HepG2 (cell line): ENCODE measurements around the gene CST3. TPM values are rescaled to one million over a fixed set of nuclear protein-coding genes. Genes with fewer than 3 reads are reported as not detected.

Experiments
- ARNT2 ChIP-seq: sonication (generic); formaldehyde crosslinking; IDR thresholded peaks from 2 replicates; pipeline ENCODE4 v1.8.0; 2022; ENCODE audit warnings: mild to moderate bottlenecking, low read depth, missing genetic modification reagents, moderate library complexity
- BRCA1 ChIP-seq: sonication (generic); formaldehyde crosslinking; IDR thresholded peaks from 2 replicates; pipeline ENCODE4 v1.4.0; 2020; ENCODE audit warnings: missing genetic modification reagents
- CC2D1A ChIP-seq: sonication (generic); formaldehyde crosslinking; IDR thresholded peaks from 2 replicates; pipeline ENCODE4 v1.8.1; 2023; ENCODE audit warnings: mild to moderate bottlenecking, missing genetic modification reagents
- EEA1 ChIP-seq: sonication (generic); formaldehyde crosslinking; IDR thresholded peaks from 2 replicates; pipeline ENCODE4 v1.5.1; 2020; ENCODE audit warnings: mild to moderate bottlenecking, missing genetic modification reagents, borderline replicate concordance
- FOXP1 ChIP-seq, 2 experiments: fragments of 450-650 bp in 1 of 2; IDR thresholded peaks; 2 replicates each; pipeline ENCODE4 v1.6.1; 2017 to 2018; ENCODE audit warnings: antibody characterized with exemption in 1 of 2
- HHEX ChIP-seq: IDR thresholded peaks from 2 replicates; pipeline ENCODE4 v1.6.1; 2016; ENCODE audit warnings: control low read depth
- HIVEP1 ChIP-seq: sonication (generic); formaldehyde crosslinking; IDR thresholded peaks from 2 replicates; pipeline ENCODE4 v1.4.0; 2020; ENCODE audit warnings: mild to moderate bottlenecking, missing genetic modification reagents
- NR2C2 ChIP-seq: sonication (generic); formaldehyde crosslinking; IDR thresholded peaks from 2 replicates; pipeline ENCODE4 v1.4.0; 2020; ENCODE audit warnings: missing genetic modification reagents, mild to moderate bottlenecking, moderate library complexity, borderline replicate concordance
- PCBP2 ChIP-seq: fragments of 200-400 bp; formaldehyde crosslinking; optimal IDR thresholded peaks from 2 replicates; pipeline ENCODE3; 2018; ENCODE audit warnings: low read length, low read depth; ENCODE audit not compliant: poor library complexity, severe bottlenecking
- RAD21 ChIP-seq: fragments of 450-650 bp; formaldehyde crosslinking; IDR thresholded peaks from 2 replicates; pipeline ENCODE4 v1.5.0; 2020; ENCODE audit warnings: mild to moderate bottlenecking
- RBM22 ChIP-seq: fragments of 200-400 bp; formaldehyde crosslinking; optimal IDR thresholded peaks from 2 replicates; pipeline ENCODE3; 2017; ENCODE audit warnings: mild to moderate bottlenecking, low read length, moderate library complexity
- SALL2 ChIP-seq: sonication (generic); formaldehyde crosslinking; IDR thresholded peaks from 2 replicates; pipeline ENCODE4 v1.8.1; 2023; ENCODE audit warnings: mild to moderate bottlenecking, missing genetic modification reagents, inconsistent platforms
- SP140L ChIP-seq: sonication (generic); formaldehyde crosslinking; IDR thresholded peaks from 2 replicates; pipeline ENCODE4 v1.4.0; 2020; ENCODE audit warnings: missing genetic modification reagents, borderline replicate concordance
- SRSF4 ChIP-seq: fragments of 200-400 bp; formaldehyde crosslinking; IDR thresholded peaks from one replicate; pipeline ENCODE4 v1.6.1; 2018; ENCODE audit warnings: mild to moderate bottlenecking, low read depth, low read length, moderate library complexity; ENCODE audit not compliant: poor library complexity, severe bottlenecking
- TEAD3 ChIP-seq: optimal IDR thresholded peaks from 2 replicates; pipeline ENCODE3; 2016; ENCODE audit warnings: borderline replicate concordance
- ZBTB38 ChIP-seq: sonication (generic); formaldehyde crosslinking; IDR thresholded peaks from 2 replicates; pipeline ENCODE4 v1.5.1; 2020; ENCODE audit warnings: mild to moderate bottlenecking, missing genetic modification reagents
- ZNF34 ChIP-seq: sonication (generic); formaldehyde crosslinking; IDR thresholded peaks from 2 replicates; pipeline ENCODE4 v1.4.0; 2020; ENCODE audit warnings: mild to moderate bottlenecking, missing genetic modification reagents, borderline replicate concordance
- ZNF512B ChIP-seq: sonication (generic); formaldehyde crosslinking; IDR thresholded peaks from 2 replicates; pipeline ENCODE4 v1.5.1; 2020; ENCODE audit warnings: missing genetic modification reagents, mild to moderate bottlenecking, borderline replicate concordance
- ZNF841 ChIP-seq: sonication (generic); formaldehyde crosslinking; IDR thresholded peaks from 2 replicates; pipeline ENCODE4 v1.8.1; 2023; ENCODE audit warnings: missing genetic modification reagents, borderline replicate concordance
- ZSCAN31 ChIP-seq: sonication (generic); formaldehyde crosslinking; IDR thresholded peaks from 2 replicates; pipeline ENCODE4 v1.5.0; 2020; ENCODE audit warnings: low read depth, mild to moderate bottlenecking, missing genetic modification reagents
- polyA plus RNA-seq, 8 experiments: library from polyadenylated mRNA; depleted of rRNA in 3 of 8; stranded (reverse) in 7 of 8; unstranded in 1 of 8; fragments of >200 nt; fragmentation: Illumina TruSeq in 4 of 8; extraction: Trizol in 4 of 8; gene quantifications; 2 replicates each; pipeline versions ENCODE4 v1.2.1 to v1.2.3, GENCODE V29; 2011 to 2016; ENCODE audit warnings: low read depth in 4 of 8, missing spikeins in 1 of 8, mixed read lengths in 1 of 8; ENCODE audit not compliant: insufficient read depth in 1 of 8
- total RNA-seq, 5 experiments: library from RNA; depleted of rRNA; stranded (reverse); fragments of >200 nt; fragmentation: Illumina TruSeq; extraction: Trizol; gene quantifications; 2 replicates each; pipeline ENCODE4 v1.2.3, GENCODE V29; 2016; ENCODE audit warnings: low read depth in 1 of 5
- TF ChIP-seq, protein P1 (sequence below): sonication (generic); formaldehyde crosslinking; IDR thresholded peaks from 2 replicates; pipeline ENCODE4 v1.8.1; 2023; ENCODE audit warnings: missing genetic modification reagents, mild to moderate bottlenecking, borderline replicate concordance
- TF ChIP-seq, protein P2 (sequence below): sonication (generic); formaldehyde crosslinking; conservative IDR thresholded peaks from 2 replicates; pipeline ENCODE4 v1.4.0; 2020; ENCODE audit warnings: missing genetic modification reagents
- TF ChIP-seq, protein P3 (sequence below): sonication (generic); formaldehyde crosslinking; conservative IDR thresholded peaks from 2 replicates; pipeline ENCODE4 v1.4.0; 2020; ENCODE audit warnings: missing genetic modification reagents

The CST3 gene
- total and polyA plus RNA-seq, 2 of the 13 experiments (the other 11 are each of a cell fraction or from before 2014, with no cell fraction given), result 690 to 1,005 TPM

GRCh38 chr20:23640671-23641667, 3.2 kb upstream of the CST3 start (continued):
- TF ChIP-seq ZBTB38 (CRISPR knock-in tag), result no peak; the same call in 1 of the 2 replicates
- TF ChIP-seq, protein P1, sequence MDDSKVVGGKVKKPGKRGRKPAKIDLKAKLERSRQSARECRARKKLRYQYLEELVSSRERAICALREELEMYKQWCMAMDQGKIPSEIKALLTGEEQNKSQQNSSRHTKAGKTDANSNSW, result no peak; the same call in 1 of the 2 replicates
- no peak for TF ChIP-seq EEA1
- TF ChIP-seq TEAD3 (CRISPR knock-in tag), result peak; percentile 81
- TF ChIP-seq RAD21, result no peak
- no peak for TF ChIP-seq ZNF841 (CRISPR knock-in tag)
- TF ChIP-seq, protein P2, sequence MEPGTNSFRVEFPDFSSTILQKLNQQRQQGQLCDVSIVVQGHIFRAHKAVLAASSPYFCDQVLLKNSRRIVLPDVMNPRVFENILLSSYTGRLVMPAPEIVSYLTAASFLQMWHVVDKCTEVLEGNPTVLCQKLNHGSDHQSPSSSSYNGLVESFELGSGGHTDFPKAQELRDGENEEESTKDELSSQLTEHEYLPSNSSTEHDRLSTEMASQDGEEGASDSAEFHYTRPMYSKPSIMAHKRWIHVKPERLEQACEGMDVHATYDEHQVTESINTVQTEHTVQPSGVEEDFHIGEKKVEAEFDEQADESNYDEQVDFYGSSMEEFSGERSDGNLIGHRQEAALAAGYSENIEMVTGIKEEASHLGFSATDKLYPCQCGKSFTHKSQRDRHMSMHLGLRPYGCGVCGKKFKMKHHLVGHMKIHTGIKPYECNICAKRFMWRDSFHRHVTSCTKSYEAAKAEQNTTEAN (CRISPR knock-in tag), result peak; percentile 57; the same call in 1 of the 2 replicates
- TF ChIP-seq FOXP1 (IDR thresholded peaks at IDR 0.05), result 0 out of 2 replicates have a peak, but pooled peaks have one; percentile 10
- peak; percentile 87 for TF ChIP-seq FOXP1 (CRISPR knock-in tag; IDR thresholded peaks at IDR 0.05)
- TF ChIP-seq, protein P3, sequence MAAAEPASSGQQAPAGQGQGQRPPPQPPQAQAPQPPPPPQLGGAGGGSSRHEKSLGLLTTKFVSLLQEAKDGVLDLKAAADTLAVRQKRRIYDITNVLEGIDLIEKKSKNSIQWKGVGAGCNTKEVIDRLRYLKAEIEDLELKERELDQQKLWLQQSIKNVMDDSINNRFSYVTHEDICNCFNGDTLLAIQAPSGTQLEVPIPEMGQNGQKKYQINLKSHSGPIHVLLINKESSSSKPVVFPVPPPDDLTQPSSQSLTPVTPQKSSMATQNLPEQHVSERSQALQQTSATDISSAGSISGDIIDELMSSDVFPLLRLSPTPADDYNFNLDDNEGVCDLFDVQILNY (CRISPR knock-in tag), result no peak
- TF ChIP-seq SALL2 (CRISPR knock-in tag), result no peak
- TF ChIP-seq ZSCAN31 (CRISPR knock-in tag), result no peak; the same call in 1 of the 2 replicates
- no peak for TF ChIP-seq PCBP2
- no peak for TF ChIP-seq ZNF512B (CRISPR knock-in tag)
- TF ChIP-seq NR2C2 (CRISPR knock-in tag), result peak; percentile 67; the same call in 1 of the 2 replicates
- TF ChIP-seq HHEX (CRISPR knock-in tag), result no peak
- TF ChIP-seq CC2D1A (CRISPR knock-in tag), result no peak
- TF ChIP-seq ARNT2 (CRISPR knock-in tag), result no peak
- TF ChIP-seq SRSF4, result no peak
- 0 out of 2 replicates have a peak, but pooled peaks have one; percentile 34 for TF ChIP-seq SP140L (CRISPR knock-in tag)
- TF ChIP-seq BRCA1, result no peak; the same call in 1 of the 2 replicates
- TF ChIP-seq HIVEP1 (CRISPR knock-in tag), result no peak
- TF ChIP-seq ZNF34 (CRISPR knock-in tag), result 0 out of 2 replicates have a peak, but pooled peaks have one; percentile 10
- no peak for TF ChIP-seq RBM22
